IMR-90 (cell line): Measurements from ENCODE around the gene CLOCK. TPM values are rescaled to one million over a fixed set of nuclear protein-coding genes. Genes with fewer than 3 reads are reported as not detected.

ENCODE experiments used
- ATAC-seq: fragments of 200-7000 bp; cut with Tn5 transposase; 2 replicates; pipeline ENCODE4 v1.9.1; 2020; ENCODE audit warnings: low read depth, mild to moderate bottlenecking, moderate library complexity
- BruUV-seq: library from RNA; stranded (reverse); fragments of 400-500 nt; replicated peaks from 2 replicates; lab custom pipeline; 2021; lab: Mats Ljungman, UMichigan
- CTCF ChIA-PET: fragments of 300-600 bp; formaldehyde crosslinking; extraction: SDS; loops from one replicate; lab custom pipeline; 2021; ENCODE audit warnings: antibody characterized with exemption; lab: Yijun Ruan, JAX
- POLR2A ChIA-PET: fragments of 300-600 bp; sonication (Branson Sonifier 250); formaldehyde crosslinking; loops from one replicate; lab custom pipeline; 2022; ENCODE audit warnings: antibody characterized with exemption; ENCODE audit not compliant: unreplicated experiment; lab: Charles Lee
- DNase-seq: peaks from one replicate; pipeline ENCODE4 v3.0.0; 2013
- H2AFZ ChIP-seq: replicated peaks from 2 replicates; pipeline ENCODE3; 2013; ENCODE audit warnings: low read length, mild to moderate bottlenecking; ENCODE audit not compliant: poor library complexity
- H2AK5ac ChIP-seq: 2 replicates; pipeline ENCODE4 v1.6.1; 2013; ENCODE audit warnings: low read depth, low read length, inconsistent platforms
- H2AK9ac ChIP-seq: replicated peaks from 2 replicates; pipeline ENCODE3; 2013; ENCODE audit warnings: mild to moderate bottlenecking, low read depth, low read length, moderate library complexity; ENCODE audit not compliant: poor library complexity
- H2BK120ac ChIP-seq: 2 replicates; pipeline ENCODE4 v1.6.1; 2013; ENCODE audit warnings: low read depth, low read length, inconsistent platforms
- H2BK15ac ChIP-seq: 3 replicates; pipeline ENCODE4 v1.6.1; 2013; ENCODE audit warnings: low read depth, low read length, inconsistent platforms
- H2BK20ac ChIP-seq: 2 replicates; pipeline ENCODE4 v1.6.1; 2013; ENCODE audit warnings: low read depth, mild to moderate bottlenecking, inconsistent platforms, low read length, moderate library complexity
- H2BK5ac ChIP-seq: 2 replicates; pipeline ENCODE4 v1.6.1; 2013; ENCODE audit warnings: mild to moderate bottlenecking, low read depth, low read length, inconsistent platforms; ENCODE audit not compliant: poor library complexity, severe bottlenecking
- H3K14ac ChIP-seq: replicated peaks from 2 replicates; pipeline ENCODE4 v1.6.1; 2013; ENCODE audit warnings: low read depth, low read length, inconsistent platforms
- H3K18ac ChIP-seq: 2 replicates; pipeline ENCODE4 v1.6.1; 2013; ENCODE audit warnings: low read depth, low read length, control low read depth
- H3K23ac ChIP-seq: 2 replicates; pipeline ENCODE4 v1.6.1; 2013; ENCODE audit warnings: low read depth, low read length, inconsistent platforms
- H3K27ac ChIP-seq: 2 replicates; pipeline ENCODE4 v1.5.1; 2013; ENCODE audit warnings: mild to moderate bottlenecking, control low read depth, low read length; ENCODE audit not compliant: insufficient read depth
- H3K27me3 ChIP-seq: 2 replicates; pipeline ENCODE4 v1.6.1; 2013; ENCODE audit warnings: low read length; ENCODE audit not compliant: control insufficient read depth, insufficient read depth
- H3K36me3 ChIP-seq: 2 replicates; pipeline ENCODE4 v1.6.1; 2013; ENCODE audit warnings: low read length, mixed read lengths; ENCODE audit not compliant: control insufficient read depth, insufficient read depth
- H3K4ac ChIP-seq: 2 replicates; pipeline ENCODE4 v1.6.1; 2013; ENCODE audit warnings: low read depth, low read length, inconsistent platforms
- H3K4me1 ChIP-seq: 2 replicates; pipeline ENCODE4 v1.6.1; 2013; ENCODE audit warnings: low read length, mixed read lengths; ENCODE audit not compliant: control insufficient read depth, insufficient read depth
- H3K4me2 ChIP-seq: 2 replicates; pipeline ENCODE4 v1.6.1; 2013; ENCODE audit warnings: low read depth, mild to moderate bottlenecking, control low read depth, low read length, moderate library complexity
- H3K4me3 ChIP-seq: 2 replicates; pipeline ENCODE4 v1.5.1; 2013; ENCODE audit warnings: low read depth, mild to moderate bottlenecking, control low read depth, low read length, moderate library complexity; ENCODE audit not compliant: insufficient read depth
- H3K56ac ChIP-seq: 2 replicates; pipeline ENCODE4 v1.6.1; 2013; ENCODE audit warnings: low read length, inconsistent platforms; ENCODE audit not compliant: insufficient read depth; ENCODE audit errors: extremely low read depth
- H3K79me1 ChIP-seq, 2 experiments: 2 replicates each; pipeline ENCODE4 v1.6.1; 2013; ENCODE audit warnings: low read length in 2 of 2, inconsistent platforms in 1 of 2, low read depth in 1 of 2
- H3K9ac ChIP-seq: 2 replicates; pipeline ENCODE4 v1.6.1; 2013; ENCODE audit warnings: low read depth, low read length, control low read depth
- H3K9me1 ChIP-seq: 2 replicates; pipeline ENCODE4 v1.6.1; 2013; ENCODE audit warnings: low read length, inconsistent platforms; ENCODE audit not compliant: insufficient read depth
- H3K9me3 ChIP-seq: 2 replicates; pipeline ENCODE4 v1.6.1; 2013; ENCODE audit warnings: low read length; ENCODE audit not compliant: control insufficient read depth, insufficient read depth
- H4K20me1 ChIP-seq: 2 replicates; pipeline ENCODE4 v1.6.1; 2013; ENCODE audit warnings: low read length, inconsistent platforms; ENCODE audit not compliant: insufficient read depth
- H4K5ac ChIP-seq: 2 replicates; pipeline ENCODE4 v1.6.1; 2013; ENCODE audit warnings: mild to moderate bottlenecking, low read depth, low read length, control low read depth
- H4K8ac ChIP-seq, 2 experiments: 2 replicates each; pipeline ENCODE4 v1.6.1; 2013; ENCODE audit warnings: low read depth in 2 of 2, low read length in 2 of 2, control low read depth in 1 of 2, inconsistent platforms in 1 of 2
- H4K91ac ChIP-seq: 2 replicates; pipeline ENCODE4 v1.6.1; 2013; ENCODE audit warnings: low read depth, low read length, inconsistent platforms; ENCODE audit not compliant: insufficient read depth
- BHLHE40 ChIP-seq: fragments of 150-350 bp; IDR thresholded peaks from 2 replicates; pipeline ENCODE4 v1.6.1; 2016; ENCODE audit warnings: mild to moderate bottlenecking, low read depth, low read length
- MAFK ChIP-seq: IDR thresholded peaks from 2 replicates; pipeline ENCODE4 v1.6.1; 2012; ENCODE audit warnings: low read depth, low read length, improper control_type of control experiment
- MAZ ChIP-seq: IDR thresholded peaks from 2 replicates; pipeline ENCODE4 v1.6.1; 2012; ENCODE audit warnings: low read depth, mild to moderate bottlenecking, low read length, improper control_type of control experiment, moderate library complexity, borderline replicate concordance
- NFE2L2 ChIP-seq: fragments of 150-350 bp; IDR thresholded peaks from 2 replicates; pipeline ENCODE4 v1.6.1; 2016; ENCODE audit warnings: low read depth, mild to moderate bottlenecking, low read length
- POLR2A ChIP-seq: IDR thresholded peaks from 2 replicates; pipeline ENCODE4 v1.6.1; 2012; ENCODE audit warnings: mild to moderate bottlenecking, low read depth, low read length
- RAD21 ChIP-seq: IDR thresholded peaks from 2 replicates; pipeline ENCODE4 v1.6.1; 2012; ENCODE audit warnings: low read length, improper control_type of control experiment
- RFX5 ChIP-seq: IDR thresholded peaks from 2 replicates; pipeline ENCODE4 v1.8.0; 2012; ENCODE audit warnings: low read depth, mild to moderate bottlenecking, low read length, moderate library complexity
- USF2 ChIP-seq: fragments of 150-350 bp; IDR thresholded peaks from 2 replicates; pipeline ENCODE4 v1.6.1; 2017; ENCODE audit warnings: mild to moderate bottlenecking, antibody characterized with exemption, low read length, low read depth
- WGBS, 2 experiments: methylation state at CpG; one replicate each; pipeline versions ENCODE4 v1.1.5 to v1.1.7; 2013; ENCODE audit warnings: missing lambda C conversion rate in 2 of 2; ENCODE audit not compliant: insufficient read length in 1 of 2; ENCODE audit errors: extremely low coverage in 2 of 2; 5-methylcytosine and 5-hydroxymethylcytosine counted together
- dilution Hi-C: fragments of 300-500 bp; cut with HindIII; formaldehyde crosslinking; loops from one replicate; pipeline ENCODE4 v1.14.3; 2018; ENCODE audit warnings: low sequenced_read_pairs; ENCODE audit not compliant: unreplicated experiment
- in situ Hi-C: fragments of 300-500 bp; cut with MboI; formaldehyde crosslinking; loops from 3 replicates; pipeline ENCODE4 v1.14.3; 2019; ENCODE audit warnings: low sequenced_read_pairs, inconsistent platforms, mixed read lengths
- intact Hi-C: fragments of 100-400 bp; cut with micrococcal nuclease; formaldehyde crosslinking; loops from 2 replicates; pipeline ENCODE4 v1.10.0; 2022
- polyA plus RNA-seq, 3 experiments: library from polyadenylated mRNA; depleted of rRNA; stranded (reverse); fragments of >200 nt; gene quantifications; 2 replicates each; pipeline ENCODE4 v1.2.3, GENCODE V29; 2012; ENCODE audit warnings: low replicate concordance in 1 of 3
- total RNA-seq: library from RNA; depleted of rRNA; stranded (reverse); fragments of >200 nt; gene quantifications from 2 replicates; pipeline ENCODE4 v1.2.3, GENCODE V29; 2012
- TF ChIP-seq, protein P1 (sequence below): conservative IDR thresholded peaks from 2 replicates; pipeline ENCODE4 v1.5.1; 2012; ENCODE audit warnings: mild to moderate bottlenecking, low read depth, low read length, improper control_type of control experiment

CLOCK gene
- total and polyA plus RNA-seq, 2 of the 4 experiments (the other 2 are of a cell fraction), result 7.3 to 53.4 TPM

GRCh38 chr4:55507612-55508011, 39.1 kb downstream of the CLOCK start:
- Histone ChIP-seq H3K14ac (0 out of 2 replicates have a peak overlapping the region, but pooled peaks have one; percentile 37), H3K79me1 (peaks cover 13 to 52% of the 10 kb centered on the region in 2 experiments; a peak in 3 of 4 replicates), H3K18ac (no peak overlapping the region), H2BK5ac (peak overlapping the region; percentile 26), H2BK120ac (no peak overlapping the region), H4K20me1 (no peaks in the 10 kb centered on the region), H3K9me3 (no peaks in the 10 kb centered on the region), H4K5ac (no peak overlapping the region), H3K4me2 (no peak overlapping the region), H2AK9ac (no peak overlapping the region), H4K91ac (no peak overlapping the region), H4K8ac (no peak overlapping the region), H3K4me3 (no peak overlapping the region), H3K4ac (no peak overlapping the region), H2AFZ (no peak overlapping the region), H3K36me3 (no peaks in the 10 kb centered on the region), H3K56ac (no peak overlapping the region), H2BK20ac (no peak overlapping the region), H3K27ac (no peak overlapping the region), H3K27me3 (no peaks in the 10 kb centered on the region), H3K9me1 (no peaks in the 10 kb centered on the region), H3K4me1 (peaks cover 3% of the 10 kb centered on the region; the same call in 1 of the 2 replicates), H3K9ac (no peak overlapping the region), H2BK15ac (no peak overlapping the region), H2AK5ac (no peak overlapping the region), H3K23ac (no peak overlapping the region)
- POLR2A ChIA-PET, result no interaction called here
- in situ Hi-C loops, result no loop called here
- no peak for TF ChIP-seq RAD21
- no peak for TF ChIP-seq BHLHE40
- TF ChIP-seq POLR2A, result no peak
- TF ChIP-seq, protein P1, sequence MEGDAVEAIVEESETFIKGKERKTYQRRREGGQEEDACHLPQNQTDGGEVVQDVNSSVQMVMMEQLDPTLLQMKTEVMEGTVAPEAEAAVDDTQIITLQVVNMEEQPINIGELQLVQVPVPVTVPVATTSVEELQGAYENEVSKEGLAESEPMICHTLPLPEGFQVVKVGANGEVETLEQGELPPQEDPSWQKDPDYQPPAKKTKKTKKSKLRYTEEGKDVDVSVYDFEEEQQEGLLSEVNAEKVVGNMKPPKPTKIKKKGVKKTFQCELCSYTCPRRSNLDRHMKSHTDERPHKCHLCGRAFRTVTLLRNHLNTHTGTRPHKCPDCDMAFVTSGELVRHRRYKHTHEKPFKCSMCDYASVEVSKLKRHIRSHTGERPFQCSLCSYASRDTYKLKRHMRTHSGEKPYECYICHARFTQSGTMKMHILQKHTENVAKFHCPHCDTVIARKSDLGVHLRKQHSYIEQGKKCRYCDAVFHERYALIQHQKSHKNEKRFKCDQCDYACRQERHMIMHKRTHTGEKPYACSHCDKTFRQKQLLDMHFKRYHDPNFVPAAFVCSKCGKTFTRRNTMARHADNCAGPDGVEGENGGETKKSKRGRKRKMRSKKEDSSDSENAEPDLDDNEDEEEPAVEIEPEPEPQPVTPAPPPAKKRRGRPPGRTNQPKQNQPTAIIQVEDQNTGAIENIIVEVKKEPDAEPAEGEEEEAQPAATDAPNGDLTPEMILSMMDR, result no peak
- no peak for TF ChIP-seq USF2
- TF ChIP-seq MAFK, result no peak
- TF ChIP-seq RFX5, result no peak
- no peak for TF ChIP-seq MAZ
- TF ChIP-seq NFE2L2, result no peak
- CTCF ChIA-PET, result no interaction called here
- dilution Hi-C loops, result no loop called here
- no peak for DNase-seq
- WGBS, 2 experiments, result no CpG with 5 or more reads among the region's 1 CpG
- BruUV-seq, result no TSS peak
- intact Hi-C loops, result no loop called here
- no peak for ATAC-seq
